Activated naive CD8-positive, alpha-beta T cell (primary cell): ENCODE measurements around the gene CARD19.
A peak's percentile ranks its signal among the peaks of the same experiment; 100 is the strongest.

Source experiments
- H3K27ac Mint-ChIP-seq: one replicate; pipeline ENCODE4 v1.8.0; 2021; ENCODE audit warnings: mixed read lengths
- H3K27me3 Mint-ChIP-seq: one replicate; pipeline ENCODE4 v1.8.0; 2021; ENCODE audit warnings: mixed read lengths
- H3K36me3 Mint-ChIP-seq: one replicate; pipeline ENCODE4 v1.8.0; 2021; ENCODE audit warnings: mixed read lengths
- H3K4me1 Mint-ChIP-seq: one replicate; pipeline ENCODE4 v1.8.0; 2021; ENCODE audit warnings: low read depth, mixed read lengths
- H3K4me3 Mint-ChIP-seq: one replicate; pipeline ENCODE4 v1.8.0; 2021; ENCODE audit warnings: mild to moderate bottlenecking, mixed read lengths
- H3K9me3 Mint-ChIP-seq: one replicate; pipeline ENCODE4 v1.8.0; 2021; ENCODE audit warnings: low read depth, mixed read lengths

CARD19 gene

GRCh38 chr9:93077811-93078210 is 18.2 kb upstream of the CARD19 start:
- Mint-ChIP-seq H3K4me3 (no peak overlapping the region), H3K27ac (peak overlapping the region; percentile 12), H3K9me3 (no peaks in the 10 kb centered on the region), H3K27me3 (no peaks in the 10 kb centered on the region), H3K36me3 (peaks cover 2% of the 10 kb centered on the region), H3K4me1 (peaks cover 38% of the 10 kb centered on the region)

- H3K4me1 Mint-ChIP-seq, result peaks cover 38% of the 10 kb centered on the region
- no peak overlapping the region for H3K4me3 Mint-ChIP-seq
- peaks cover 4% of the 10 kb centered on the region for H3K36me3 Mint-ChIP-seq
- H3K27me3 Mint-ChIP-seq, result no peaks in the 10 kb centered on the region
- no peaks in the 10 kb centered on the region for H3K9me3 Mint-ChIP-seq
- H3K27ac Mint-ChIP-seq, result no peak overlapping the region
These were observed 16.6 kb upstream of the CARD19 start for GRCh38 chr9:93079371-93079770.

GRCh38 chr9:93080406-93080805 is 15.6 kb upstream of the CARD19 start:
- peak overlapping the region; percentile 42 for H3K27ac Mint-ChIP-seq
- no peaks in the 10 kb centered on the region for H3K27me3 Mint-ChIP-seq
- no peaks in the 10 kb centered on the region for H3K9me3 Mint-ChIP-seq
- no peak overlapping the region for H3K4me3 Mint-ChIP-seq
- peaks cover 5% of the 10 kb centered on the region for H3K36me3 Mint-ChIP-seq
- H3K4me1 Mint-ChIP-seq, result peaks cover 29% of the 10 kb centered on the region

GRCh38 chr9:93081081-93081529 is 14.9 kb upstream of the CARD19 start:
- Mint-ChIP-seq H3K27ac (peak overlapping the region; percentile 42), H3K36me3 (peaks cover 10% of the 10 kb centered on the region), H3K4me3 (no peak overlapping the region), H3K4me1 (peaks cover 27% of the 10 kb centered on the region), H3K9me3 (no peaks in the 10 kb centered on the region), H3K27me3 (no peaks in the 10 kb centered on the region)

DNA sequence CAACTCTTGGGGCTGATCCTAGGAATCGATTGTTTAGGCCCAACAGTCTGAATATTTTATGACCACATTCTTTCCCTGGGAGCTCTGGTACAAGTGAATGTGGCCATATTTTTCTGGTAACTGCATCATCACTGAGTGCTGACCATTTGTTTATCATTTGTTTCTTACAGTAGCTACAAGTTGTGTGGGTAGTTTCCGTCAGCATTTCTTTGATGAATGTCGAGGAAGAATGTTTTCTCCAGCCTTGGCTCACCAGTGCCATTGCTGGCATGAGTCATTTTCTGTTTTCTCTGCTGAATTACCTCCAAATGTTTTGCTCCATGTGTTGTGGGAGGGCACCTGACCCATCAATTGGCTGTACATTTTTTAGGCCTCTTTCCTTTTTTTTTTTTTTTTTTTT is 14.1 kb upstream of the CARD19 start:
- H3K27me3 Mint-ChIP-seq, result no peaks in the 10 kb centered on the region
- H3K27ac Mint-ChIP-seq, result peak overlapping the region; percentile 54
- no peaks in the 10 kb centered on the region for H3K9me3 Mint-ChIP-seq
- no peak overlapping the region for H3K4me3 Mint-ChIP-seq
- H3K4me1 Mint-ChIP-seq, result peaks cover 22% of the 10 kb centered on the region
- peaks cover 10% of the 10 kb centered on the region for H3K36me3 Mint-ChIP-seq

DNA sequence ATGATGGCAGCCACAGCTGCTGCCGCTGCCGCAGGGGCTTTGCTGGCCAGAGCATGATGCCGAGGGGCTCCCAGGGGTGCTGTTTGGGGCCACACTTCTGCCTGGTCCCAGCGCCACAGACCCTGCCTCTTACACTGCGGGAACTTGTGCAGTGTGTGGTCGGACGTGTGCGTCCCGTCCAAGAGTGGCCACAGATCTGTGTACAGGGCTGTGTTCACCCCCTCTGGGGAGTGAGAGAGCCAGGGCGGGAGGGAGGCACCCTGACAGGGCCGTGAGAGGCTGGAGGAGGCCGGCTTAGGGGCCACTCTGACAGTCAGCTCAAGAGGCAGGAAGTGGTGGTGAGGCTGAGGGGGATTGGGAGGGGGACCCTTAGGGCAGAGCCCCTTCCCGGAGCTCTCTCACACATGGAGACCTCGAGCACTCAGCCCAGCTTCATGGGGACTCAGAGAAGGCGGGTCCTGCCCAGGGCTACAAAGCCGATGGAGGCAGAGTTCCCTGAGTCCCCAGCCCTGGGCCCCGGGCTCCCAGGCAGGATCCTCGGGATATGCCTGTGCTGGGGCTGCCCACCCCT is 13.1 kb upstream of the CARD19 start:
- peaks cover 7% of the 10 kb centered on the region for H3K36me3 Mint-ChIP-seq
- H3K9me3 Mint-ChIP-seq, result no peaks in the 10 kb centered on the region
- H3K27ac Mint-ChIP-seq, result peak overlapping the region; percentile 95
- peaks cover 15% of the 10 kb centered on the region for H3K4me1 Mint-ChIP-seq
- H3K27me3 Mint-ChIP-seq, result no peaks in the 10 kb centered on the region
- H3K4me3 Mint-ChIP-seq, result no peak overlapping the region

- Mint-ChIP-seq H3K4me3 (peak overlapping the region; percentile 65), H3K27ac (peak overlapping the region; percentile 95), H3K27me3 (no peaks in the 10 kb centered on the region), H3K9me3 (no peaks in the 10 kb centered on the region), H3K36me3 (peaks cover 7% of the 10 kb centered on the region), H3K4me1 (peaks cover 19% of the 10 kb centered on the region)
These were observed 12.2 kb upstream of the CARD19 start for GRCh38 chr9:93083592-93084470.

GRCh38 chr9:93084471-93084881 is 11.5 kb upstream of the CARD19 start:
- Mint-ChIP-seq H3K4me1 (peaks cover 25% of the 10 kb centered on the region), H3K36me3 (peaks cover 11% of the 10 kb centered on the region), H3K4me3 (no peak overlapping the region), H3K9me3 (no peaks in the 10 kb centered on the region), H3K27me3 (no peaks in the 10 kb centered on the region), H3K27ac (no peak overlapping the region)

DNA sequence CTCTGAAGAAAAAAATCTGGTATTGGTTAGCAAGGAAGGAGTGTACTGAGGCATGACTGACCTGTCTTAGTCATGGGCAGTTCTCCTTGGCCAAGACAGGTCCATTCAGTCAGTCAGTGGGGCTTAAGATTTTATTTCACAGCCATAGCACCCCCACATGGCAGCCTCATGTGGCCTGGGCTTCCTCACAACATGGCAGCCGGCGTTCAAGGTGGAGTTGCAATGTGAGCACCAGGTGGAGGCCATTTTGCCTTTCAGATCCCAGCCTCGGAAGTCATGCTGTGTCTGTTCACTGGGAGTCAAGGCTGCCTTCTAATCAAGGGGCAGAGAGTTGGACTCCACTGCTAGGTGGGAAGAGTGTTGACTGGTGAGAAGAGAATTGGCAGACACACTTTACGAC is 10.3 kb upstream of the CARD19 start:
- Mint-ChIP-seq H3K4me3 (no peak overlapping the region), H3K27ac (peak overlapping the region; percentile 76), H3K36me3 (peaks cover 16% of the 10 kb centered on the region), H3K4me1 (peaks cover 33% of the 10 kb centered on the region), H3K9me3 (no peaks in the 10 kb centered on the region), H3K27me3 (no peaks in the 10 kb centered on the region)

GRCh38 chr9:93086447-93087224 is 9.4 kb upstream of the CARD19 start:
- H3K27ac Mint-ChIP-seq, result peak overlapping the region; percentile 73
- no peak overlapping the region for H3K4me3 Mint-ChIP-seq
- H3K27me3 Mint-ChIP-seq, result no peaks in the 10 kb centered on the region
- peaks cover 41% of the 10 kb centered on the region for H3K4me1 Mint-ChIP-seq
- H3K36me3 Mint-ChIP-seq, result peaks cover 20% of the 10 kb centered on the region
- H3K9me3 Mint-ChIP-seq, result no peaks in the 10 kb centered on the region

DNA sequence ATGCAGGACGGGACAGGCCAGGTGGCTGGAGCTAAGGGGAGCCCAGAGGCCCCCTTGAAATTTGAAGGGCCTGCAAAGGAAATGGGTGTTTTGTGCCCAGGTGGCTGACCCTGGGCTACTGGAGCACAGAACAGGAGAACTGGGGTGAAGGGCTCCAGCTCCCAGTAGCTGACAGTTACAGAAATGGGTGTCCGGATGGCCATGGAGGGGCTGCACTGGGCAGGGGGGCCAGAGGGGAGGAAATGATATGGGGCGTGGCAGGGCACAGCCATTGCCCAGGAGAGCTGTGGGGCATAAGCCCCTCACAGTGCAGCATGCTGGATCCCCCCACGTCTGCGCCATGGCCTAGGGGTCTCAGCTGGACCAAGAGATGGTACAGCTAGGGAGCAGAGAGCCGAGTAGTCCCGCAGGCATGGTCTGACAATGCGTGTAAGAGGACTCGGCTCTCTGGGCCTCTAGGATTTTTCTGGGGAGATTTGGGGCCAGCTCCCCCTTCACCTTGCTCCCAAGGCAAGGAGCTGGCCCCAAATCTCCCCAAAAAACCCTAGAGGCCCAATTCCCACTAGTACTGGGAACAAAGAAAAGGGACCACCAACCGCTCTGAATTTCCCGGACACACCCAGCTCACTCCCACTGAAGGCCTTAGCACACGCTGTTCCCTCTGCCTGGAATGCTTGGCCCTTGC is 7.9 kb upstream of the CARD19 start:
- Mint-ChIP-seq H3K36me3 (peaks cover 20% of the 10 kb centered on the region), H3K27ac (peak overlapping the region; percentile 71), H3K4me3 (no peak overlapping the region), H3K27me3 (no peaks in the 10 kb centered on the region), H3K4me1 (peaks cover 47% of the 10 kb centered on the region), H3K9me3 (no peaks in the 10 kb centered on the region)

- no peak overlapping the region for H3K4me3 Mint-ChIP-seq
- H3K4me1 Mint-ChIP-seq, result peaks cover 48% of the 10 kb centered on the region
- H3K36me3 Mint-ChIP-seq, result peaks cover 19% of the 10 kb centered on the region
- H3K27ac Mint-ChIP-seq, result peak overlapping the region; percentile 71
- no peaks in the 10 kb centered on the region for H3K27me3 Mint-ChIP-seq
- H3K9me3 Mint-ChIP-seq, result no peaks in the 10 kb centered on the region
These were observed 7.4 kb upstream of the CARD19 start for GRCh38 chr9:93088656-93089015.

DNA sequence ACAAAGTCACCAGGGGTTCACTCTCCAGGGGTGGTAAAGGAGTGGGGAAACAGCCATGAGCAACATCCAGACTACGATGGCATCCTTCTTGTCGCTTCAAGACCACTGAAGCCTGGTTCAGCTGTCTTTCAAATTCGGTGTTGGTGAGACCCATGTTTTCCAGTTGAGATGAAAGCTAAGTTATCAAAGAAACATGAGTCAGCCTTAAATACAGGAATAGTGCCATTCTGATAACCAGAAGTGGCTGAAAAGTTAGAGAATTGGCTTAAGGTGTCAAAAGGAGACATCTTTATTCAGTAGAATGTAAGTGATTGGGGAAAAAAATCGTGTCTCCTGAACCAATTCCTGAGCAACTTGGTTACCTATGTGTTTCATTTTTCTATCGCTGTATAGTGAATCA is 7.0 kb upstream of the CARD19 start:
- Mint-ChIP-seq H3K9me3 (no peaks in the 10 kb centered on the region), H3K27me3 (no peaks in the 10 kb centered on the region), H3K27ac (peak overlapping the region; percentile 71), H3K36me3 (peaks cover 18% of the 10 kb centered on the region), H3K4me3 (no peak overlapping the region), H3K4me1 (peaks cover 49% of the 10 kb centered on the region)

DNA sequence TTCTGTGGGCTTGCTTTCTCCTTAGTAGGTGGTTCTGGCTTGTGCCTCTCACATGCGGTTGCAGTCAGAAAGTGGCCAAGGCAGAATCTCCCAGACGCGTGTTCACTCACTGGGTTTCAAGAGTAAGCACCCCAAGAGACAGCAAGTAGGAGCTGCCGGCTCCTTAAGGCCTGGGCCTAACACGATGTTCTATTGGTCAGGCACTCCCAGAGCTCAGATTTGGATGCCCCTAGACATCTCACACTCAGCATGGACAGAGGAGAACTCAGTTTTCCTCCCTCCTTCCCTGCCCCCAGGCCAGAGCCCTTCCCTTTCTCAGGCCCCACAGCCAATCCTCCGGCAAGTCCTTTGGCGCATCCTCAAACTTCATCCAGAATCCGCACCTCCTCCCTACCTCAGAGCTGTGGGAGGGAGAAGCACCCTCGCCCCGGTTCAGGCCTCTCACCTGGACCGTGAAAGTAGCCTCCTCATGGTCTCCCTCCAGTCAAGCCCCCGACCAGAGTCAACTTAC is 6.5 kb upstream of the CARD19 start:
- Mint-ChIP-seq H3K36me3 (peaks cover 18% of the 10 kb centered on the region), H3K27ac (peak overlapping the region; percentile 71), H3K4me1 (peaks cover 53% of the 10 kb centered on the region), H3K9me3 (no peaks in the 10 kb centered on the region), H3K4me3 (no peak overlapping the region), H3K27me3 (no peaks in the 10 kb centered on the region)
